Left lobe of liver (tissue), 2 donors: ENCODE measurements around the gene TAX1BP3. TPM values are rescaled to one million over a fixed set of nuclear protein-coding genes. Genes with fewer than 3 reads are reported as not detected.
"Not testable (repeated sequence)": the region's sequence is repeated elsewhere in the genome, so short reads cannot be mapped to it uniquely, and the experiment has no call there.

ENCODE experiments used
- ATAC-seq: fragments of 200-7000 bp; cut with Tn5 transposase; one replicate; pipeline ENCODE4 v1.9.1; 2020; ENCODE audit warnings: mild to moderate bottlenecking, moderate library complexity
- DNase-seq: peaks from one replicate; pipeline ENCODE4 v3.0.0-alpha.2; 2020; ENCODE audit warnings: low spot score
- total RNA-seq: library from RNA; stranded (reverse); gene quantifications from one replicate; pipeline ENCODE4 v1.2.1, GENCODE V29; 2021
- donor health status: DM: no; HTN: no; CAD: no; lungs with moderate emphysema.
- donor health status: DM: no; HTN: yes; CAD: no.

TAX1BP3 gene, protein sequence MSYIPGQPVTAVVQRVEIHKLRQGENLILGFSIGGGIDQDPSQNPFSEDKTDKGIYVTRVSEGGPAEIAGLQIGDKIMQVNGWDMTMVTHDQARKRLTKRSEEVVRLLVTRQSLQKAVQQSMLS
- total RNA-seq, result 12.4 TPM

GRCh38 chr17:3668279-3669084, at the start of gene TAX1BP3, which contains the start of gene EMC6:
TAX1BP3 (minus strand) TSS chr17:3668578; CDS start chr17:3668526, 52 bp downstream.
EMC6 (plus strand) TSS chr17:3668812; CDS start chr17:3669147, 335 bp downstream.
- ATAC-seq (peak; percentile 91), DNase-seq (peak; percentile 99)

DNA sequence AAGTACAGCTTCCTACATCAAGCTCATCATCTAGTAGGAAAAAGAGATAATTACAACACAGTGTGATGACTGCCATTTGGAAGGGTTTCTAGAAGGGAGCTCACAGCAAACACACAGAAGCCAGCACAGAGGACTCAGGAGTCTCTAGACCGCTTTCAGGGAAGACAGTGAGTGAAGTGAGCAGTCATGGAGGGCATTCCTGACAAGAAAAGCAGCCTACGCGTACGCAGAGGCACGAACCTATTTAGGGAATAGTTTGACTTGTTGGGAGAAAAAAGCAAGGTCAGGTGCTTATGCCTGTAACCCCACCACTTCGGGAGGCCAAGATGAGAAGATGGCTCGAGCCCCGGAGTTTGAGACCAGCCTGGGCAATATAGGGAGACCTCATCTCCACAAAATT, 46.9 kb upstream of the TAX1BP3 start:
- ATAC-seq, result no peak
- no peak for DNase-seq

- ATAC-seq (no peak), DNase-seq (no peak)
Measured at GRCh38 chr17:3712811-3713463, 44.6 kb upstream of the TAX1BP3 start.

DNA sequence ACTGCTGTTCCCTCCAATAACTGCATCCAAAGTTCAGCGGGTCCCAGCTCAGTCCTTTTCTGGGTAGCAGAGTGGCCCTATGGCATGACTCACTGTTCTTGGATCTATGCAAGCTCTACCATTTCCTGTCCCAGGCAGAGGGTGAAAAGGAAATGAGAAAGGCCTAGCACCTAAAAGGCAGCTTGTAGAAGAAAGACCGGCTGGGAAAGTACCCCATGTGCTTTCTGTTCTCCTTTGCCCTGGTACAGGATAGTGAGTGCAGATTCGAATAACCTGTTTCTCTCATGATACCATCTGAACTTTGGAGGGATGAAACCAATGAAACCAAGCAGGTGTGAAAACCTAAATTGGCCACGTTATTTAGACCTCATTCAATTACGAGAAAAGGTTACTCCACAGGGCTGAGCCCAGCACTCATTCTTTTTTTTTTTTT, 42.6 kb upstream of the TAX1BP3 start:
- ATAC-seq, result no peak
- no peak for DNase-seq

GRCh38 chr17:3708366-3708765, 40.0 kb upstream of the TAX1BP3 start:
- ATAC-seq, result no peak
- no peak for DNase-seq

- not testable (repeated sequence) for DNase-seq
Measured at GRCh38 chr17:3705718-3705984, 37.3 kb upstream of the TAX1BP3 start.

DNA sequence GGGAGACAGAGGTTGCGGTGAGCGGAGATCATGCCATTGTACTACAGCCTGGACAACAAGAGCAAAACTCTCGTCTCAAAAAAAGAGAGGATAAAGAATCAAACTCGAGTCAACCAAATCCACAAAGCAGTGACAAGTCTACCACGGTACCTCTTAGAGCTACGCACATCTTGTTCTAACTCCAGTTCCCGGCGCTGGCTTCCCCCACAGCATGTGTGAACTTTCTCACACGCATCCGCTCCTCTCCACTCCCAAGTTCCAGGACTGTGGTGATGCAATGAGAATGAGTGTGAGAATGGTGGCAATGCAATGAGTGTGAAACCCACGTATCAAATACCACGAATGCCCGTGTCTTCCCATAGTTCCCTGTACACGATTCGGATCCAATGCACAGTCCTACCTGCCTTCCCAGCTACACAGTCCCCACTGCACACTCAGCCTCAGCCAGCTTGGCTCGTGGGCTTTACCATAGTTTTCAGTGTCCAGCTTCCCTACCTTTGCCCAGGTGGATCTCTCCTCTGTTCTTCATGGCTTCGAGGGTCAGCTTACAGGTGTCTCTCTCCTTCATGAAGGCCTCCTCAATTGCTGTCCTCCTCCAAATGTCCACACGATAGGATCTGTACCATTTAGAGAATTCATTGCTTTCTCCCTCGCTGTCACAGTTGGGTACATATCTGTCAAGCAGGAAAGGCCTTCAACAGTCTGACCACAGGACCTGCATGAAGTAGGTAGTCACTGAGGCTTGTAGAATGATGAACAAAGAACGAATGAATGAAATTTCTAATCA, 36.7 kb upstream of the TAX1BP3 start:
- no peak for ATAC-seq
- no peak for DNase-seq

More at GRCh38 chr17:3705718-3705984, 37.3 kb upstream of the TAX1BP3 start:
- not testable (repeated sequence) for ATAC-seq

DNA sequence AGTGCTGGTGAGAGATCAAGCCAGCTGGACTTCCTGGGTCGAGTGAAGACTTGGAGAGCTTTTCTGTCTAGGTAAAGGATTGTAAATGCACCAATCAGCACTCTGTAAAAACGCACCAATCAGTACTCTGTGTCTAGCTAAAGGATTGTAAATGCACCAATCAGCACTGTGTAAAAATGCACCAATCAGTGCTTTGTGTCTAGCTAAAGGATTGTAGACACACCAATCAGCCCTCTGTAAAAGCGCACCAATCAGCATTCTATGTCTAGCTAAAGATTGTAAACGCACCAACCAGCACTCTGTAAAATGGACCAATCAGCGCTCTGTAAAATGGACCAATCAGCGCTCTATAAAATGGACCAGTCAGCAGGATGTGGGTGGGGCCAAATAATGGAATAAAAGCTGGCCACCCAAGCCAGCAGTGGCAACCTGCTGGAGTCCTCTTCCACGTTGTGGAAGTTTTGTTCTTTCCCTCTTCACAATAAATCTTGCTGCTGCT, 33.7 kb upstream of the TAX1BP3 start:
- not testable (repeated sequence) for DNase-seq, ATAC-seq

- ATAC-seq, result no peak
Measured at GRCh38 chr17:3699951-3700350, 31.6 kb upstream of the TAX1BP3 start.

DNA sequence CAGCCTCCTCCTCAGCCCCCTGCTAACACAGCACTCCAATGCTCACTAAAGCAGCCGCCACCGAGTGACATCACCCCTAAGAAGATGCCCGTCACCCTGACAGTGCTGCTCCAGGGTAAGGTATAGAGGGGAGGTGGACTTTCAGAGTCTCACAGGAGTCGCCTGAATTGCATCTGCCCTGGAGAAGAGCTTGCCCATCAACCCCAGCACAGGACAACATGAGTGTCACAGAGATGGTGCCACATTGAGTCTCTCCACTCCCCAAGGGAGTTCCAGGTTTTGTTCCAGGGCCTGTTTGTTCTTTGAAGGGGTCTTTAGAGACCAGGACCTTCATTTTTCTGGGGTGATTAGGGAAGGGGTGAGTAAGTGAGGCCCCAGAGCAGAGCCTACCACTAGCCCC, 29.8 kb upstream of the TAX1BP3 start:
- ATAC-seq (no peak), DNase-seq (no peak)

More at GRCh38 chr17:3699951-3700350, 31.6 kb upstream of the TAX1BP3 start:
- no peak for DNase-seq

DNA sequence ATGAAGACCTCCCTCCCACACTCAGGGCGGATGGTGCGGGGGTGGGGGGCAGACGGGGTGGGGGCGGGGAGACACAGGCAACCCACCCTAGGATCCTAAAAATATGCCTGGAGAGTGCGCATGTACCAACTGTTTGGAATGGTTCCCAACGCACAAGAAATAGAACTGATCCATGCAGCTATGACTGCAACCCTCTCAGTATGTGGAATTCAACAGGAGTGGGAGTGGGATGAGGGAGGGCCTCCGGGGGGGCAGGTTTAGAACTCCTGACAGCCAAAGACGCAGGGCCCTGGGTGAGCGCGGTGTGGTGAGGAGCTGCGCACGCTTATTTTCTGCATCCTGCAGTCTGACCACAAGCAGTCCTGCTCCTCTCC, 28.7 kb upstream of the TAX1BP3 start:
- ATAC-seq (no peak), DNase-seq (no peak)

- DNase-seq (no peak), ATAC-seq (peak; percentile 63)
Measured at GRCh38 chr17:3695723-3696411, 27.5 kb upstream of the TAX1BP3 start, which contains the start of gene P2RX5. P2RX5 (minus strand) TSS chr17:3696155; CDS start chr17:3696005, 150 bp downstream.

- DNase-seq, result no peak
- ATAC-seq, result peak; percentile 12
Measured at GRCh38 chr17:3695129-3695722, 26.8 kb upstream of the TAX1BP3 start.

DNA sequence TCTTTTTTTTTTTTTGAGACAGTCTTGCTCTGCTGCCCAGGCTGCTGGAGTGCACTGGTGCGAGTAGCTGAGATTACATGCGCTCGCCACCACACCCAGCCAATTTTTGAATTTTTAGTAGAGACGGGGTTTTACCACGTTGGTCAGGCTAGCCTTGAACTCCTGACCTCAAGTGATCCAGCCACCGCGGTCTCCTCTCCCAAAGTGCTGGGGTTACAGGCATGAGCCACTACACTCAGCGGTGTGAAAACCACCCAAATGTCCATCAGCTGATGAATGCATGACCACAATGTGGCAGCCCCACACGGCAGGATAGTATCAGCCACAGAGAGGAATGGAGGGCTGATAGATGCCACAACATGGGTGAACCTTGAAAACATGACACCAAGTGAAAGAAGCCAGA, 25.5 kb upstream of the TAX1BP3 start:
- ATAC-seq (no peak), DNase-seq (no peak)

GRCh38 chr17:3693141-3693540, 24.8 kb upstream of the TAX1BP3 start:
- ATAC-seq (no peak), DNase-seq (no peak)

DNA sequence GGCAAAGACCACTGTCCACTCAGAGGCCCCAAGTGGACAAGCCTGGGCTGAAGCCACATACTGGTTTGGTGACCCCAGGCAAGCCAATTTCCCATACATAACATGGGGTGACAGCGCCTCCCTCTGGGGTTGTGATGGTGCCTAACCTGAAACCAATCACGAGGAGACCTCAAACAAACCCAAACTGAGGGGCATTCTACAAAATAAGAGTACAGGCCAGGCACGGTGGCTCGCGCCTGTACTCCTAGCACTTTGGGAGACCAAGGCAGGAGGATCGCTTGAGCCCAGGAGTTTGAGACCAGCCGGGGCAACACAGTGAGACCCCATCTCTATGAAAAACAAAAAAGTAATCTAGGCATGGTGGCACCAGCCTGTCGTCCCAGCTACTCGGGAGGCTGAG, 24.0 kb upstream of the TAX1BP3 start:
- no peak for DNase-seq
- no peak for ATAC-seq

GRCh38 chr17:3691617-3692067, 23.3 kb upstream of the TAX1BP3 start:
- DNase-seq (no peak), ATAC-seq (no peak)

GRCh38 chr17:3690094-3690715, 21.8 kb upstream of the TAX1BP3 start:
- DNase-seq (no peak), ATAC-seq (no peak)
